Stimulated activated naive CD4-positive, alpha-beta T cell treated with Interleukin-2 at 50 U/mL for 16 hours (primary cell): ENCODE data around the gene RIMBP2.

Source experiments
- DNase-seq: peaks from one replicate; lab custom pipeline; 2025; lab: John Stamatoyannopoulos, UW

The RIMBP2 gene

GRCh38 chr12:130441771-130442760 lies 274.0 kb downstream of the RIMBP2 start:
- no peak for DNase-seq

DNA sequence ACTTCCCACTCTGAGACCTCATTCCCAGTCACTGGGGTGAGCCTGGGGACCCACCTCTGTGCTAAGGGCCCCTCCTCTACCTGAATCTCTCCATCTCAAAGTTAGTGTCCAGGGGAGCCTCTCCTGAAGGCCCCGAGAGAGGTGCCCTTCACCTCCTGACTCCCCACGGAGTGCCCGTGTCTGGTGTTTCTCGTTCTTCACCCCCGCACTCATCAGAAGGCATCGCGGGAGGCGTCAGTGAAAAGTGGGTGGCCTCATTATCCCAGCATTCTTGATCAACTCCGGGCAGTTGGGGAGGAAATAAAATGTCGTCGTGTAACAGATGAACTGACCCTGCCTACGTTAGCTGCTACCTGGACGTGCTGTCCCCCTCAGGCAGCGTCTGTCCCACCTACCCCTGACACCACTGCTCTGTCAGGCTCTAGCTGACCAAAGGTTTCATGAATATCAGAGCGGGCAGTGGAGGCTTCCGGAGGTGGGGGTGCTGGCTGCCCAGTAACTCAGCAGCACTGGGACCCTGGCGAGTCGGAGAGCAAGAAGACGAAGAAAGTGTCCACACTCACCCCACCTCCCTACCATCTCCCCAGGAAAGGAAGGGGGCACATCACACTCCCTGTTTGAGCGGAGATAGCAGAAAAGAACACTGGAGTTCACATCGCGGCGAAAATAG lies 275.6 kb downstream of the RIMBP2 start:
- no peak for DNase-seq

GRCh38 chr12:130439250-130439649 lies 276.8 kb downstream of the RIMBP2 start:
- DNase-seq = no peak

DNA sequence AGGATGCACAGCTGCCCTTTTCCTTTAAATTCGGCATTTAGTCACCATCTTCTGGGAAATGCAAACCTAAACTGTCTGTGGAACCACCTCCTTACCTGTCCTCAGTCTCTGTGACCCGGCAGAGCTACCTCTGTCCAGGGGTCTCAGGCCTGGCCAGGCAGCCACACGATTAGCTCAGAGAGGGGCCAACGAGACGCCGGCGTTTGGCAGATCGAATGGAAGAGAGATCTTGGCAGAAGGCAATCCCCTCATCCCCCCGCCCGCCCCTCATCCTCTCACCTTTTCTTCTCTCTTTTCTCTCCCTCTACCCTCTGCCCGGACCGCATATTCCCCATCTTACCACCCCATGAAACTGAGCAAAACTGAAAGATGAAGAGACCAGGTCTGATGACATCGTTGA lies 277.4 kb downstream of the RIMBP2 start:
- no peak for DNase-seq

GRCh38 chr12:130438243-130438620 lies 277.9 kb downstream of the RIMBP2 start:
- DNase-seq = no peak

- no peak for DNase-seq
Measured at GRCh38 chr12:130437555-130438242, 278.4 kb downstream of the RIMBP2 start.

DNA sequence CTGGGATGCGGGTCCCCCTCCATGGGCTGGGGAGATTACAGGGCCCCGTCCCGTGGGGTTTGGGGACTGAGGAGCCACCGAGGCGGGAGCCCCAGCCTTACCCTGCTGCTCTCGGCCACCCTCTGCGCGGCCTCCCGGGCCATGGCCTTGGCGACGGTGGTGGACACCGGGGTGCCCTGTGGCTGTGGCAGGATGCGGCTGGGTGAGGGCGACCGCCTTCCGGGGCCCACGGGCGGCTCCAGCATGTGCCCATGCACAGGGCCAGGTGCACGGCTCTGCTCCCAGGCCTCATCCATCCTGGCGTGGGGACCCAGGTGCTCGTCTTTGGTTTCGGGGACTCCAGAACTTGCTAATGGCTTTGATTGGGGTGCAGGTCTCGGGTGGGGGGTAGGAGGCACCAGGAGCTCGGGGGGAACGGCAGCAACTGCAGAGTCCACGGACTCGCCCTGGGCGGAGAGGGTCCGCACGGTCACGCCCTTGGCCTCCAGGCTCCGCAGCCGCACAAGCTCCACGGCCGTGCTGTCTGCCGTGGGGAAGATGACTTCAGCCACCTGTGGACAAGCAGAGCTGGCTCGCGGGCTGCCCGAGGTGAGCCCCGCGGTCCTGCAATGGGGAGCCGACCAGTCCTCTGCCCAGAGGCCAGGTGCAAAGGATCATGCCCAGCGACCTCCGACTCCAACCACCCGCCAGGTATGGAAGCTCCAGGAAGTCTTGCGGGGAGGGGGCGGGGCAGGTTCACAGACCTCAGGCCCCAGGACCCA lies 279.2 kb downstream of the RIMBP2 start:
- no peak for DNase-seq

- DNase-seq = no peak
Measured at GRCh38 chr12:130435826-130436225, 280.3 kb downstream of the RIMBP2 start.

DNA sequence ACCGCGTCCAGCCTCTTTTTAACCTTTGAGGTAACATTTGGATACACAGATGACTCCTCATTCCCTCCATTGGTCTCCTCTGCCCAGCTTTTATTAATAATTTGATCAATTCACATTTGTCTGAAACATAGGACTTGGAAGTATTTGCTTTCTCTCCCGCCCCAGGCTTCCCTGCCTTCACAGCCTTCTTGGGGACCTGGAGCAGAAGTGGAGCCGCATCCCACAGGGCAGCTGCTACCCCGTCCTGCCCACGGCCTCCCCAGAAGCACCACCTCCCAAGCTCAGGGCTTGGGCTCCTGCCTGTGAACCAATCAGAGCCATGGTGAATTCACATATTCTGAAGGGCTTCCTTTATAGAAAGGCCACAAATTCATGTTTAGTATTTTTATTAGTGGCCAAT lies 280.8 kb downstream of the RIMBP2 start:
- DNase-seq = no peak

GRCh38 chr12:130434560-130434959 lies 281.5 kb downstream of the RIMBP2 start:
- DNase-seq = no peak

DNA sequence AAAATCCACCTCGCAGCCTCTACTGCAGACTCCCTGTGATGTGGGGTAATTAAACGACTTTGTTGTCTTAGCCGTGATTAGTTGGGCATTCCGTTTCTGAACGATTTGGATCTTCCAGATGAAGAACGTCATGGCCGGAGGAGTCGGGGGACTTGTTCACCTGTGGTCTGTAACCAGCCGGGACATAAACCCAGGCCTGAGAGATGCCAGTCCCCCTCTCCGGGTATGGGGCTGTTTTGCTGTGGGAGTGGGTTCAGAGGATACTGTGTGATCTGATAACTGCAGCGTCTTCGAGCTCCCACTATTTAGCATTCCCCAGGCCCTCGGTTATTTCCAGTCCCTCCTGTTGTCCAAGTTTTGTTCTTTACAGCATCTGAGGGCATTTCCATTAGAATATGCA lies 282.3 kb downstream of the RIMBP2 start:
- DNase-seq = no peak

- no peak for DNase-seq
Measured at GRCh38 chr12:130433411-130433810, 282.7 kb downstream of the RIMBP2 start.

GRCh38 chr12:130431176-130431575 lies 284.9 kb downstream of the RIMBP2 start:
- no peak for DNase-seq

GRCh38 chr12:130429656-130430505 lies 286.2 kb downstream of the RIMBP2 start:
- no peak for DNase-seq

DNA sequence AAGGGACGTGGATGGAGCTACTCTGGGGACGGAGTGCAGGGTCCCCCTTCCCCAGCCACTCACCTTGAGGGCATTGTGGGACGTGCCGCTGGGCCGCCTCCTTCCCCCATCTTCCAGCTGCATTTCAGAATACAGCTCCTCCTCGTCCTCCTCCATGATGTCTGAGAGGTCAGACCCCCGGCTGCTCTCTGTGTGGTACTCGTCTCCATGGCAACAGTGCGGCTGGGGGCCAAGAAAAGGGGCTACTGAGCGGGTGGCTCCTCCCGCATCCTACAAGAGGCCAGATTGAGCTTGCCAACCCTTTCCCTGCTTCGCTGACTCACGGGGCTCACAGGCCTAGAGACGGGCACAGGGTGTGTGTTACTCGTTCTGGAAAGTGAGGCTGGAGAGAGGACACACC lies 288.0 kb downstream of the RIMBP2 start:
- DNase-seq = no peak

GRCh38 chr12:130427381-130427887 lies 288.7 kb downstream of the RIMBP2 start:
- DNase-seq = no peak

DNA sequence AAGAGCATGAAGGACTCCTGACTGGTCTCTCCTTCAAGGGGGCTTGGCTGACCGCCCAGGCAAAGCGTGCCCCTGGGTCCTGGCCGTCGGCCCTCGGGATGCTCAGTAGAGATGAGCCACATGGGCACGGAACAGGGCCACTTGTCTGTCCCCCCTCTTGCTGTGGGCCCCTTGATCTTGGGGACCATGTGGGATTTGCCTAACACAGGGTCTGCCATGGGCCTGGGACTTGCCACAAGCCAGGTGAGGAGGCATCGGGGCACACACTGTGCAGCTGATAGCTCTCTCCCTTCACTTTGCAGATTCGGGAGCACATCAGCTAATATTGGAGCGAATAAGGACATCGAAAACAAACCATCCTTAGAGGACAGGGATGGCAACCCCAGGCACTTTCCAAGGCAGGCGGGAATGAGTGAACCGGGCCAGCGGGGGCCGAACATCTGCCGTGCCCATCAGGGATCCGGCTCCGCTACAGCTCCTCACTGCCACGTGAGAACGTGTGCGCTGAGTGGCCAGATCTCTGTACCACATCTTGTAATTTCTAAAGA lies 290.3 kb downstream of the RIMBP2 start:
- DNase-seq = no peak

DNA sequence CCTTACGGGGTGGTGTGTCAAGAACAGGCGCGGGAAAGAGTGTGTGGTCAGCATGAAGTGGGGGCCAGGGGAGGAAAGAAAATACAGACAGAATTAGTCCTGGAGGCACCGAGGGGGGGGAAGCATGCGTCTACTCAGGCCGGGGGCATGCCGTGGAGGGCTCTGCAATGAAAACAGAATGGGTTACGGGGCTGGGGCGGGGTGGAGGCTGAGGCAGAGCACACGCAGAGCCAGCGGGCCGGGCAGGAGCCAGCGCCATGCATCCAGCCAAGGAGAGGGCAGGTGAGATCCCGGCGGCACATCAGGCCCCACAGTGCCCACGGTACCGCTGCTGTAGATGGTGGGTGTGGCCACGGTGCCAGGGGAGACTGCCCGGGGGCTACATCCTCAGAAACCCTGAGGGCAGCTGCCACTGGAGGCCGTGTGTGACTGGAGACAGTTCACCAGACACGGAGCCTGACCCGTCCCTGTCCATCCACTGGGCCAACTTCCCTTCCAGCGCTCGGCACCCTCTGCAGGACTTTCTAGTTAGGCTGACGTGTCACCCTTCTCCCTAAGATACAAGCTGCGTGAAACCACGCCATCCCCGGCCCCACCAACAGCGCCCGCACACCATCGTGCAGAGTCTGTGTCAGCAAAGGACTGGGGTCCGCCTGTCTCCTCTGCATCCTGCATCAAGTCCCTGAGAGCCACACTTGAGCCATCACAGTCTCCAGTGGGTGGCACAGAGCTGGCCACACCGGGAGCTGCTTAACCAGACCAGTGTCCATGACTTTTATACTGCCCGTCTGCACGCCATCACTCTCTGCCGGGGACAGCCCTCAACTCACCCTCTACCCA lies 291.0 kb downstream of the RIMBP2 start:
- no peak for DNase-seq
